GM19468 (cell line): Measurements from ENCODE around the gene HTRA1.

Source experiments
- ATAC-seq: cut with Tn5 transposase; IDR thresholded peaks from one replicate; pipeline ENCODE4 v1.9.1; 2021; ENCODE audit warnings: mild to moderate bottlenecking, moderate library complexity, moderate number of reproducible peaks; ENCODE audit not compliant: unreplicated experiment; ENCODE audit errors: extremely low read depth

Gene HTRA1

GRCh38 chr10:122461367-122461728 lies at the start of gene HTRA1:
Gene HTRA1 (plus strand): TSS chr10:122461553. CDS start chr10:122461653, 100 bp downstream.
- no peak for ATAC-seq

GRCh38 chr10:122413327-122413726 lies 48.0 kb upstream of the HTRA1 start:
- no peak for ATAC-seq

- ATAC-seq: no peak
These were observed 43.7 kb upstream of the HTRA1 start for GRCh38 chr10:122417667-122418066.

GRCh38 chr10:122419016-122419415 lies 42.3 kb upstream of the HTRA1 start:
- no peak for ATAC-seq

GRCh38 chr10:122419876-122420623 lies 41.3 kb upstream of the HTRA1 start:
- no peak for ATAC-seq

GRCh38 chr10:122420624-122421007 lies 40.7 kb upstream of the HTRA1 start:
- no peak for ATAC-seq

- ATAC-seq: no peak
These were observed 40.2 kb upstream of the HTRA1 start for GRCh38 chr10:122421054-122421625.

GRCh38 chr10:122421742-122422141 lies 39.6 kb upstream of the HTRA1 start:
- ATAC-seq: no peak

GRCh38 chr10:122422266-122422989 lies 38.9 kb upstream of the HTRA1 start:
- ATAC-seq: no peak

GRCh38 chr10:122424059-122424458 lies 37.3 kb upstream of the HTRA1 start:
- no peak for ATAC-seq

- no peak for ATAC-seq
These were observed 34.5 kb upstream of the HTRA1 start for GRCh38 chr10:122426829-122427228.

- no peak for ATAC-seq
These were observed 34.1 kb upstream of the HTRA1 start for GRCh38 chr10:122427280-122427679.

GRCh38 chr10:122435212-122435827 lies 26.0 kb upstream of the HTRA1 start:
- no peak for ATAC-seq

GRCh38 chr10:122441961-122442360 lies 19.4 kb upstream of the HTRA1 start:
- ATAC-seq: no peak

GRCh38 chr10:122445469-122445868 lies 15.9 kb upstream of the HTRA1 start:
- ATAC-seq: no peak

- no peak for ATAC-seq
These were observed 15.4 kb upstream of the HTRA1 start for GRCh38 chr10:122445904-122446303.

GRCh38 chr10:122446668-122447423 lies 14.5 kb upstream of the HTRA1 start:
- no peak for ATAC-seq

- no peak for ATAC-seq
These were observed 12.8 kb upstream of the HTRA1 start for GRCh38 chr10:122448600-122448999.

- no peak for ATAC-seq
These were observed 12.2 kb upstream of the HTRA1 start for GRCh38 chr10:122449153-122449552.

- ATAC-seq: no peak
These were observed 10.9 kb upstream of the HTRA1 start for GRCh38 chr10:122450353-122450990.
